ENCODE results near the gene MRM1. TPM values are rescaled to one million over a fixed set of nuclear protein-coding genes. Genes with fewer than 3 reads are reported as not detected.

The MRM1 gene
- total and polyA plus RNA-seq, 9 of the 15 experiments (the other 6 are each of a cell fraction or from before 2014, with no cell fraction given): 0.61 to 28.4 (median 21.5) TPM

DNA sequence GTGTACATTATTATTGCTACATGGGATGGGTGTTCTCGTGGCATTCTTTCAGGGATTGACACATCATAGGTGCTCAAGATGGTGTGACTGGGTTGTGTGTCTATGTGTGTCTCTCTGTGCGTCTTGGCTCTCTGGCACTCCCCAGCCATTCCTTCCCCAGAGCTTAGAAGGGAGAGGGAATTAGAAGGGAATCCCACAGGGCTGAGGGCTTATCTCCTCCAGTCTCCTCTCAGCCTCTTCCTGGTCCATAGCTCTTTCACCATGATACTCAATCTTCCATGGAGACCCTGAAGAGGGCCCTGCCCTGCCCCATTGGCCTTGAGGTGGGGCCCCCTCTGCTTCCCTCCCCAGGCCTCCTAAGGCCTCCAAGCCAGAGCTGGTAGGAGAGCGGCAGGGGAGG, 52.0 kb downstream of the MRM1 start:
- ChIA-PET POLR2A (no interaction called here), CTCF (ENCODE audit: low intra/inter-chr PET ratio) (no interaction called here)
- peaks cover 0 to 18% of the 10 kb centered on the region in 2 experiments; a peak in 2 of 5 replicates for H3K4me1 ChIP-seq (replicated peaks in 1 of 2; ENCODE audit: control insufficient read depth in 2 of 2, insufficient read depth in 2 of 2, low read length in 2 of 2)
- H3K9ac ChIP-seq (ENCODE audit: insufficient read depth in 1 of 2, low read depth in 2 of 2, low read length in 2 of 2): no peak overlapping the region
- H3K4me3 ChIP-seq: no peak overlapping the region
- H3K9me1 ChIP-seq (ENCODE audit: control insufficient read depth, insufficient read depth, low read length): no peaks in the 10 kb centered on the region
- H2AFZ ChIP-seq (ENCODE audit: low read depth, low read length): no peak overlapping the region
- TF ChIP-seq, protein P1, sequence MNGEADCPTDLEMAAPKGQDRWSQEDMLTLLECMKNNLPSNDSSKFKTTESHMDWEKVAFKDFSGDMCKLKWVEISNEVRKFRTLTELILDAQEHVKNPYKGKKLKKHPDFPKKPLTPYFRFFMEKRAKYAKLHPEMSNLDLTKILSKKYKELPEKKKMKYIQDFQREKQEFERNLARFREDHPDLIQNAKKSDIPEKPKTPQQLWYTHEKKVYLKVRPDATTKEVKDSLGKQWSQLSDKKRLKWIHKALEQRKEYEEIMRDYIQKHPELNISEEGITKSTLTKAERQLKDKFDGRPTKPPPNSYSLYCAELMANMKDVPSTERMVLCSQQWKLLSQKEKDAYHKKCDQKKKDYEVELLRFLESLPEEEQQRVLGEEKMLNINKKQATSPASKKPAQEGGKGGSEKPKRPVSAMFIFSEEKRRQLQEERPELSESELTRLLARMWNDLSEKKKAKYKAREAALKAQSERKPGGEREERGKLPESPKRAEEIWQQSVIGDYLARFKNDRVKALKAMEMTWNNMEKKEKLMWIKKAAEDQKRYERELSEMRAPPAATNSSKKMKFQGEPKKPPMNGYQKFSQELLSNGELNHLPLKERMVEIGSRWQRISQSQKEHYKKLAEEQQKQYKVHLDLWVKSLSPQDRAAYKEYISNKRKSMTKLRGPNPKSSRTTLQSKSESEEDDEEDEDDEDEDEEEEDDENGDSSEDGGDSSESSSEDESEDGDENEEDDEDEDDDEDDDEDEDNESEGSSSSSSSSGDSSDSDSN (IDR thresholded peaks at IDR 0.05; ENCODE audit: borderline replicate concordance in 1 of 2, low read depth in 2 of 2, low read length in 2 of 2): no peak
- no peak for TF ChIP-seq HNRNPL (IDR thresholded peaks at IDR 0.05; ENCODE audit: low read depth, low read length)
- TF ChIP-seq, protein P2, sequence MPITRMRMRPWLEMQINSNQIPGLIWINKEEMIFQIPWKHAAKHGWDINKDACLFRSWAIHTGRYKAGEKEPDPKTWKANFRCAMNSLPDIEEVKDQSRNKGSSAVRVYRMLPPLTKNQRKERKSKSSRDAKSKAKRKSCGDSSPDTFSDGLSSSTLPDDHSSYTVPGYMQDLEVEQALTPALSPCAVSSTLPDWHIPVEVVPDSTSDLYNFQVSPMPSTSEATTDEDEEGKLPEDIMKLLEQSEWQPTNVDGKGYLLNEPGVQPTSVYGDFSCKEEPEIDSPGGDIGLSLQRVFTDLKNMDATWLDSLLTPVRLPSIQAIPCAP (CRISPR knock-in tag; IDR thresholded peaks at IDR 0.05; ENCODE audit: borderline replicate concordance): no peak
- TF ChIP-seq CBFB (CRISPR knock-in tag; IDR thresholded peaks at IDR 0.05): no peak
- no peak for TF ChIP-seq HLTF (IDR thresholded peaks at IDR 0.05)
- no peak for TF ChIP-seq POU5F1 (IDR thresholded peaks at IDR 0.05; ENCODE audit: borderline replicate concordance, low read depth, low read length, partially characterized antibody)
- TF ChIP-seq ZNF282 (CRISPR knock-in tag; IDR thresholded peaks at IDR 0.05): no peak
- TF ChIP-seq NRF1 (conservative IDR thresholded peaks at IDR 0.05 in 1 of 2, IDR thresholded peaks at IDR 0.05 in 1 of 2): no peak
- TF ChIP-seq, protein P3, sequence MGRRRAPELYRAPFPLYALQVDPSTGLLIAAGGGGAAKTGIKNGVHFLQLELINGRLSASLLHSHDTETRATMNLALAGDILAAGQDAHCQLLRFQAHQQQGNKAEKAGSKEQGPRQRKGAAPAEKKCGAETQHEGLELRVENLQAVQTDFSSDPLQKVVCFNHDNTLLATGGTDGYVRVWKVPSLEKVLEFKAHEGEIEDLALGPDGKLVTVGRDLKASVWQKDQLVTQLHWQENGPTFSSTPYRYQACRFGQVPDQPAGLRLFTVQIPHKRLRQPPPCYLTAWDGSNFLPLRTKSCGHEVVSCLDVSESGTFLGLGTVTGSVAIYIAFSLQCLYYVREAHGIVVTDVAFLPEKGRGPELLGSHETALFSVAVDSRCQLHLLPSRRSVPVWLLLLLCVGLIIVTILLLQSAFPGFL (CRISPR knock-in tag; IDR thresholded peaks at IDR 0.05): no peak
- TF ChIP-seq FOXP1 (CRISPR knock-in tag; IDR thresholded peaks at IDR 0.05): no peak
- no peak for TF ChIP-seq DNMT1 (IDR thresholded peaks at IDR 0.05)
- TF ChIP-seq, protein P4, sequence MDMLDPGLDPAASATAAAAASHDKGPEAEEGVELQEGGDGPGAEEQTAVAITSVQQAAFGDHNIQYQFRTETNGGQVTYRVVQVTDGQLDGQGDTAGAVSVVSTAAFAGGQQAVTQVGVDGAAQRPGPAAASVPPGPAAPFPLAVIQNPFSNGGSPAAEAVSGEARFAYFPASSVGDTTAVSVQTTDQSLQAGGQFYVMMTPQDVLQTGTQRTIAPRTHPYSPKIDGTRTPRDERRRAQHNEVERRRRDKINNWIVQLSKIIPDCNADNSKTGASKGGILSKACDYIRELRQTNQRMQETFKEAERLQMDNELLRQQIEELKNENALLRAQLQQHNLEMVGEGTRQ (CRISPR knock-in tag; IDR thresholded peaks at IDR 0.05): no peak
- TF ChIP-seq ADNP (tag; IDR thresholded peaks at IDR 0.05): no peak
- no peak for TF ChIP-seq ZNF695 (CRISPR knock-in tag; IDR thresholded peaks at IDR 0.05)
- no peak for TF ChIP-seq POLR3G (IDR thresholded peaks at IDR 0.05; ENCODE audit: extremely low read depth, insufficient read length, insufficient replicate concordance)
- TF ChIP-seq ZNF79 (CRISPR knock-in tag; IDR thresholded peaks at IDR 0.05; ENCODE audit: low read depth): no peak
- TF ChIP-seq ZNF551 (CRISPR knock-in tag; IDR thresholded peaks at IDR 0.05): no peak
- TF ChIP-seq, protein P5, sequence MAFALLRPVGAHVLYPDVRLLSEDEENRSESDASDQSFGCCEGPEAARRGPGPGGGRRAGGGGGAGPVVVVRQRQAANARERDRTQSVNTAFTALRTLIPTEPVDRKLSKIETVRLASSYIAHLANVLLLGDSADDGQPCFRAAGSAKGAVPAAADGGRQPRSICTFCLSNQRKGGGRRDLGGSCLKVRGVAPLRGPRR (CRISPR knock-in tag; IDR thresholded peaks at IDR 0.05): no peak
- TF ChIP-seq SUPT5H (IDR thresholded peaks at IDR 0.05): no peak
- no peaks in the 10 kb centered on the region for H3K36me3 ChIP-seq (ENCODE audit: control insufficient read depth, insufficient read depth, low read length)
- intact Hi-C loops (cut with micrococcal nuclease) (no loop called here), in situ Hi-C loops (cut with MboI) (no loop called here)
- no peak overlapping the region for H3K27ac ChIP-seq (ENCODE audit: extremely low read depth, low read depth, low read length)
- H3K9me3 ChIP-seq (replicated peaks; ENCODE audit: control insufficient read depth, insufficient read depth, low read depth, low read length): no peaks in the 10 kb centered on the region
- H3K27me3 ChIP-seq (ENCODE audit: control insufficient read depth in 2 of 2, insufficient read depth in 2 of 2, low read length in 2 of 2): peaks cover 13 to 67% of the 10 kb centered on the region in 2 experiments
- ATAC-seq (no peak), FAIRE-seq (no peak), DNase-seq (ENCODE audit: extremely low read depth in 1 of 4, low spot score in 3 of 4) (no peak)
- 0 out of 2 replicates have a peak, but pooled peaks cover 4% of the 10 kb centered on the region for H4K20me1 ChIP-seq (replicated peaks; ENCODE audit: control insufficient read depth, insufficient read depth, low read length)
- no TSS peak for BruUV-seq (replicated peaks)
- H3K4me2 ChIP-seq (ENCODE audit: insufficient read depth, low read length): no peak overlapping the region
- no peaks in the 10 kb centered on the region for H3K79me2 ChIP-seq (ENCODE audit: control insufficient read depth, insufficient read depth, low read length)
- WGBS (ENCODE audit: insufficient coverage, low coverage, missing lambda C conversion rate): 0% methylated on average over 3 of the region's 3 CpGs
